Measurements from ENCODE around the gene NCBP2L.
"Not testable (repeated sequence)": the region's sequence is repeated elsewhere in the genome, so short reads cannot be mapped to it uniquely, and the experiment has no call there.

DNA sequence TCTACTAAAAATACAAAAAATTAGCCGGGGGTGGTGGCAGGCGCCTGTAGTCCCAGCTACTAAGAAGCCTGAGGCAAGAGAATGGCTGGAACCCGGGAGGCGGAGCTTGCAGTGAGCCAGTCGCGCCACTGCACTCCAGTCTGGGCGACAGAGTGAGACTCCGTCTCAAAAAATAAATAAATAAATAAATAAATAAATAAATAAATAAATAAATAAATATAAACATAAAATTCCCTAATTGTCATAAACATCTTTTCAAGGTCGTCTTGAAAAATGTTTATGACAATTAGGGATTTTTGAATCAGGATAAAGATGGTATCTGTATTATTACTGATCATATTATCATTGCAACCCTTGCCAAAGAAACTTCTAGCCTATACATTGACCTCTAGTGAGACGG is 32.5 kb downstream of the NCBP2L start:
- TF ChIP-seq, protein P1, sequence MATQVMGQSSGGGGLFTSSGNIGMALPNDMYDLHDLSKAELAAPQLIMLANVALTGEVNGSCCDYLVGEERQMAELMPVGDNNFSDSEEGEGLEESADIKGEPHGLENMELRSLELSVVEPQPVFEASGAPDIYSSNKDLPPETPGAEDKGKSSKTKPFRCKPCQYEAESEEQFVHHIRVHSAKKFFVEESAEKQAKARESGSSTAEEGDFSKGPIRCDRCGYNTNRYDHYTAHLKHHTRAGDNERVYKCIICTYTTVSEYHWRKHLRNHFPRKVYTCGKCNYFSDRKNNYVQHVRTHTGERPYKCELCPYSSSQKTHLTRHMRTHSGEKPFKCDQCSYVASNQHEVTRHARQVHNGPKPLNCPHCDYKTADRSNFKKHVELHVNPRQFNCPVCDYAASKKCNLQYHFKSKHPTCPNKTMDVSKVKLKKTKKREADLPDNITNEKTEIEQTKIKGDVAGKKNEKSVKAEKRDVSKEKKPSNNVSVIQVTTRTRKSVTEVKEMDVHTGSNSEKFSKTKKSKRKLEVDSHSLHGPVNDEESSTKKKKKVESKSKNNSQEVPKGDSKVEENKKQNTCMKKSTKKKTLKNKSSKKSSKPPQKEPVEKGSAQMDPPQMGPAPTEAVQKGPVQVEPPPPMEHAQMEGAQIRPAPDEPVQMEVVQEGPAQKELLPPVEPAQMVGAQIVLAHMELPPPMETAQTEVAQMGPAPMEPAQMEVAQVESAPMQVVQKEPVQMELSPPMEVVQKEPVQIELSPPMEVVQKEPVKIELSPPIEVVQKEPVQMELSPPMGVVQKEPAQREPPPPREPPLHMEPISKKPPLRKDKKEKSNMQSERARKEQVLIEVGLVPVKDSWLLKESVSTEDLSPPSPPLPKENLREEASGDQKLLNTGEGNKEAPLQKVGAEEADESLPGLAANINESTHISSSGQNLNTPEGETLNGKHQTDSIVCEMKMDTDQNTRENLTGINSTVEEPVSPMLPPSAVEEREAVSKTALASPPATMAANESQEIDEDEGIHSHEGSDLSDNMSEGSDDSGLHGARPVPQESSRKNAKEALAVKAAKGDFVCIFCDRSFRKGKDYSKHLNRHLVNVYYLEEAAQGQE (IDR thresholded peaks at IDR 0.05; ENCODE audit: borderline replicate concordance): not testable (repeated sequence)
- TF ChIP-seq, protein P1 (CRISPR knock-in tag; IDR thresholded peaks at IDR 0.05; ENCODE audit: low read depth): not testable (repeated sequence)
- not testable (repeated sequence) for TF ChIP-seq NFATC3 (IDR thresholded peaks at IDR 0.05); KLF13 (tag; IDR thresholded peaks at IDR 0.05; ENCODE audit: borderline replicate concordance, low read depth); ZNF133 (CRISPR knock-in tag; IDR thresholded peaks at IDR 0.05)
- TF ChIP-seq, protein P2, sequence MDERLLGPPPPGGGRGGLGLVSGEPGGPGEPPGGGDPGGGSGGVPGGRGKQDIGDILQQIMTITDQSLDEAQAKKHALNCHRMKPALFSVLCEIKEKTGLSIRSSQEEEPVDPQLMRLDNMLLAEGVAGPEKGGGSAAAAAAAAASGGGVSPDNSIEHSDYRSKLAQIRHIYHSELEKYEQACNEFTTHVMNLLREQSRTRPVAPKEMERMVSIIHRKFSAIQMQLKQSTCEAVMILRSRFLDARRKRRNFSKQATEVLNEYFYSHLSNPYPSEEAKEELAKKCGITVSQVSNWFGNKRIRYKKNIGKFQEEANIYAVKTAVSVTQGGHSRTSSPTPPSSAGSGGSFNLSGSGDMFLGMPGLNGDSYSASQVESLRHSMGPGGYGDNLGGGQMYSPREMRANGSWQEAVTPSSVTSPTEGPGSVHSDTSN (CRISPR knock-in tag; IDR thresholded peaks at IDR 0.05; ENCODE audit: low read depth): not testable (repeated sequence)
- TF ChIP-seq, protein P2 (tag; conservative IDR thresholded peaks at IDR 0.05; ENCODE audit: low read depth): not testable (repeated sequence)
- TF ChIP-seq, protein P3, sequence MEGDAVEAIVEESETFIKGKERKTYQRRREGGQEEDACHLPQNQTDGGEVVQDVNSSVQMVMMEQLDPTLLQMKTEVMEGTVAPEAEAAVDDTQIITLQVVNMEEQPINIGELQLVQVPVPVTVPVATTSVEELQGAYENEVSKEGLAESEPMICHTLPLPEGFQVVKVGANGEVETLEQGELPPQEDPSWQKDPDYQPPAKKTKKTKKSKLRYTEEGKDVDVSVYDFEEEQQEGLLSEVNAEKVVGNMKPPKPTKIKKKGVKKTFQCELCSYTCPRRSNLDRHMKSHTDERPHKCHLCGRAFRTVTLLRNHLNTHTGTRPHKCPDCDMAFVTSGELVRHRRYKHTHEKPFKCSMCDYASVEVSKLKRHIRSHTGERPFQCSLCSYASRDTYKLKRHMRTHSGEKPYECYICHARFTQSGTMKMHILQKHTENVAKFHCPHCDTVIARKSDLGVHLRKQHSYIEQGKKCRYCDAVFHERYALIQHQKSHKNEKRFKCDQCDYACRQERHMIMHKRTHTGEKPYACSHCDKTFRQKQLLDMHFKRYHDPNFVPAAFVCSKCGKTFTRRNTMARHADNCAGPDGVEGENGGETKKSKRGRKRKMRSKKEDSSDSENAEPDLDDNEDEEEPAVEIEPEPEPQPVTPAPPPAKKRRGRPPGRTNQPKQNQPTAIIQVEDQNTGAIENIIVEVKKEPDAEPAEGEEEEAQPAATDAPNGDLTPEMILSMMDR (IDR thresholded peaks at IDR 0.05 in 2 of 3, conservative IDR thresholded peaks at IDR 0.05 in 1 of 3; ENCODE audit: insufficient read depth in 2 of 3, low read depth in 1 of 3, low read length in 3 of 3): not testable (repeated sequence)
